Measurements from ENCODE around the gene LOC128125822.

DNA sequence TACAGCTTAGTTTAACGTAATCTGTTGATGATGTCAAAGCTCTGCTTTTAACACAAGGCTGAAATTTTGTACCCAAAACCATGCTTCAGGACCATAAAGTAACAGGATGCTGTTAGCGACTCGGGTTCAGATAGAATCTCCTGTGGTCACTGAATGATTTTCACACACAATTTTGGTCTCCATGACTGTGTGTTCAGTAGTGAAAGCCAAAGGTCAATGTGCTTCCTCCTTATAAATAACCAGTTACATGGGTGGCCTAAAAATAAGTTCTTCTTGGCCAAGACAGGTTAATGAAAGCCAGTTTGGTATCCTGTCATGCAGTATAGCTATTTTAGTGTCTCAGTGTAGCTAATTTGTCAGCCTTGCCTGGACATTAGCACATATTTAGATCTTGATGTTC lies 19.1 kb upstream of the LOC128125822 start:
- TF ChIP-seq, protein P1, sequence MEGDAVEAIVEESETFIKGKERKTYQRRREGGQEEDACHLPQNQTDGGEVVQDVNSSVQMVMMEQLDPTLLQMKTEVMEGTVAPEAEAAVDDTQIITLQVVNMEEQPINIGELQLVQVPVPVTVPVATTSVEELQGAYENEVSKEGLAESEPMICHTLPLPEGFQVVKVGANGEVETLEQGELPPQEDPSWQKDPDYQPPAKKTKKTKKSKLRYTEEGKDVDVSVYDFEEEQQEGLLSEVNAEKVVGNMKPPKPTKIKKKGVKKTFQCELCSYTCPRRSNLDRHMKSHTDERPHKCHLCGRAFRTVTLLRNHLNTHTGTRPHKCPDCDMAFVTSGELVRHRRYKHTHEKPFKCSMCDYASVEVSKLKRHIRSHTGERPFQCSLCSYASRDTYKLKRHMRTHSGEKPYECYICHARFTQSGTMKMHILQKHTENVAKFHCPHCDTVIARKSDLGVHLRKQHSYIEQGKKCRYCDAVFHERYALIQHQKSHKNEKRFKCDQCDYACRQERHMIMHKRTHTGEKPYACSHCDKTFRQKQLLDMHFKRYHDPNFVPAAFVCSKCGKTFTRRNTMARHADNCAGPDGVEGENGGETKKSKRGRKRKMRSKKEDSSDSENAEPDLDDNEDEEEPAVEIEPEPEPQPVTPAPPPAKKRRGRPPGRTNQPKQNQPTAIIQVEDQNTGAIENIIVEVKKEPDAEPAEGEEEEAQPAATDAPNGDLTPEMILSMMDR (IDR thresholded peaks at IDR 0.05 in 8 of 11, conservative IDR thresholded peaks at IDR 0.05 in 3 of 11) = no peak
- no peak for TF ChIP-seq POLR2A (IDR thresholded peaks at IDR 0.05)
- TF ChIP-seq POLR2AphosphoS5 (IDR thresholded peaks at IDR 0.05) = no peak

Measured in spleen (tissue), 7 donors.